ENCODE data around the gene CHD9. TPM values are rescaled to one million over a fixed set of nuclear protein-coding genes. Genes with fewer than 3 reads are reported as not detected.

The CHD9 gene
- total RNA-seq, 1 donor from 2014 or later: 67.4 TPM

GRCh38 chr16:53378138-53378537, 323.3 kb downstream of the CHD9 start:
- no peak overlapping the region for H3K4me3 Mint-ChIP-seq
- H3K4me1 Mint-ChIP-seq: peaks cover 7% of the 10 kb centered on the region
- DNase-seq (no peak), ATAC-seq (ENCODE audit: low read depth) (no peak)
- H3K27ac Mint-ChIP-seq: no peak overlapping the region
- POLR2A ChIA-PET: no interaction called here
- CTCF ChIA-PET: no interaction called here
- no peaks in the 10 kb centered on the region for H3K9me3 Mint-ChIP-seq
- no peaks in the 10 kb centered on the region for H3K36me3 Mint-ChIP-seq (ENCODE audit: low read depth)
- no peak for TF ChIP-seq CTCF (IDR thresholded peaks at IDR 0.05)
- H3K27me3 Mint-ChIP-seq: peaks cover 27% of the 10 kb centered on the region
- intact Hi-C loops (cut with micrococcal nuclease): no loop called here

Other genes starting within 250 kb of the CHD9 start
- not detected in 2 replicates for gene CHD9NB, start 2.1 kb upstream of the CHD9 start, total RNA-seq